NCI-H1694 treated with DMSO at 0.1 percent for 48 hours (cell line): ENCODE measurements around the gene ASH1L.
"Not testable (repeated sequence)": the region's sequence is repeated elsewhere in the genome, so short reads cannot be mapped to it uniquely, and the experiment has no call there.

Experiments used
- DNase-seq: peaks from one replicate; lab custom pipeline; 2025; lab: John Stamatoyannopoulos, UW

ASH1L gene

GRCh38 chr1:155488419-155488818 is 74.2 kb downstream of the ASH1L start:
- DNase-seq, result not testable (repeated sequence)

GRCh38 chr1:155487541-155487940 is 75.1 kb downstream of the ASH1L start:
- DNase-seq, result no peak

GRCh38 chr1:155486952-155487351 is 75.7 kb downstream of the ASH1L start:
- DNase-seq, result not testable (repeated sequence)

DNA sequence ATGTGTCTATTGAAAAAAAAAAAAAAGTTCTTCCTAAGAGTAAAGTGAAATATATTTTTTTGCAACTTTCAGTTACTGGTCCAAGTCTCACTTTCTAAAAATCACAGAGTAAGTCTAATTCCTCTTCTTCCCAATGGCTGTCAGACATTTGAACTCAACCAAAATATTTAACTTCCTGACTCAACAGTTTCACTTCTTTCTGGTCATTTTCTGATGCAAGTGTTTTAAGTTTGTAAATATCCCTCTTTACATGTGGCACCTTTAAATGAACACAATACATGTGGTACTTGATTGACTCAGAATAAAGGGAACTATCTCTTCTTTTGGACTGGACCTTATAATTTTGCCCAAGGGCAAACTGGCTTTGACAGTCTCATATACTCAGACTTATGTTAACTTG is 76.7 kb downstream of the ASH1L start:
- no peak for DNase-seq

GRCh38 chr1:155485222-155485621 is 77.4 kb downstream of the ASH1L start:
- no peak for DNase-seq

DNA sequence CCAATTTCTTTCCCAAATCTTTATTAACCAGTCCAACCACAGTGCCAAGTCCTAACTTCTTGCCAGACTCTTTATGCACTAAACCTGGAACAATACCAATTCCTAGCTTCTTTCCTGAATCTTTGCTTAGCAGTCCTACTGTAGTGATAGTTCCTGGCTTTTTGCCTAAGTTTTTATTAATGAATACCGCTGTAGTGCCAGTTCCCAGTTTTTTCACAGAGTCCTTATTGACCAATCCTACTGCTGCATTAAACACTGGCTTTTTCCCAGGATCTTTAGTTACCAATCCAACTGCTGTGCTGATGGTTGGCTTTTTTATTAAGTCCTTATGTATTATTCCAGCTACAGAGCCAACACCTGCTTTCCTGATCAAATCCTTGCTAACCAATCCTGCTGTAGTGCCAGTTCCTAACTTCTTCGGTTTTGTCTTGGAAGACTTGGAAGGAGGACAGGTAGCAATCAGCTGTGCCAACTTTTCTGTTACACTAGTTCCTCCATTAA is 80.8 kb downstream of the ASH1L start:
- DNase-seq, result no peak

DNA sequence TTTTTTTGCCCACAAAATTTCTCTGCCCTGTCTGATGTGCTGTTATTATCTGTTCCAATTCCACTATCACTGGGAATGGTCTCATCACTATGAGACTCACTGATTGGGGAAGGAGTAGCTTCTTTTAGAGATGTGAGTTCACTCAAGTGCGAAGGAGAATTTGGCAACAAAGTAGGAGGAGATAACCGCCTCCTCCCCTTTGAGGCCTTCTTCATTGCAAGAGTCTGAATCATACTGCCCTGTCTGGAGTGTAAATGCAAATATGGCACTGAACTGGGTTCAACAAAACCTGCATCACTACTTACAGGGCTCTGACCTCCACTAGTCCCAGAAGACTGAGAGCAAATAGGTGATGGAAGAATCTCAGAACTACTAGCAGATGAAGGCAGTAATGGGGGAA is 83.4 kb downstream of the ASH1L start:
- DNase-seq, result no peak

DNA sequence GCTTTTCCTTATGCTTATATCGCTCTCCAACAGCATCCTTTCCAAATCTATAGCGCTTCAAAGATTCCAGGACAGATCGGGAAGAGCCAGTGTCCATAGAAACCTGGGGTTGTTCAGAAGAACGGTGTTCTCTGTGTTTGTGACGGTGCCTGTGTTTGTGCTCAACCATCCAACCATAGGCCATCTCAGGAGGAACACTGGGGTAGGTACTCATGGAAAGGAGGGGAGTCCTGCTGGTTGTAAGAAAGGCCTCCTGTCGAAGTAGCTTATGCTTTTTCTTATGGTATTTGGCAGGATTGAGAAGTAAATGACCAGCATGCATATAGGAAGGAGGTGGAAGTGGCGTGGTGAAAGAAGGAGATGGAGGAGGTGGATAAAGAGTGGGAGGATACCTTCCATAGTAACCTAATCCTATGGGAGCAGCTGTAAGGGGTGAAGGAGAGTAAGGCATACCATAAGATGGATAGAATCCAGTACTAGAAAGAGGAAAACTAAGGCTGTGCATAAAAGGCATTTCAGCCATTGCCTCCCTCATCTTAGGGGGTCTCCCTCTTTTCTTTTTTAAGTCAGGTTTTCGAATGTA is 84.2 kb downstream of the ASH1L start:
- no peak for DNase-seq

GRCh38 chr1:155474146-155474545 is 88.5 kb downstream of the ASH1L start:
- DNase-seq, result no peak

- no peak for DNase-seq
Observed at GRCh38 chr1:155473151-155473821, 89.3 kb downstream of the ASH1L start.

DNA sequence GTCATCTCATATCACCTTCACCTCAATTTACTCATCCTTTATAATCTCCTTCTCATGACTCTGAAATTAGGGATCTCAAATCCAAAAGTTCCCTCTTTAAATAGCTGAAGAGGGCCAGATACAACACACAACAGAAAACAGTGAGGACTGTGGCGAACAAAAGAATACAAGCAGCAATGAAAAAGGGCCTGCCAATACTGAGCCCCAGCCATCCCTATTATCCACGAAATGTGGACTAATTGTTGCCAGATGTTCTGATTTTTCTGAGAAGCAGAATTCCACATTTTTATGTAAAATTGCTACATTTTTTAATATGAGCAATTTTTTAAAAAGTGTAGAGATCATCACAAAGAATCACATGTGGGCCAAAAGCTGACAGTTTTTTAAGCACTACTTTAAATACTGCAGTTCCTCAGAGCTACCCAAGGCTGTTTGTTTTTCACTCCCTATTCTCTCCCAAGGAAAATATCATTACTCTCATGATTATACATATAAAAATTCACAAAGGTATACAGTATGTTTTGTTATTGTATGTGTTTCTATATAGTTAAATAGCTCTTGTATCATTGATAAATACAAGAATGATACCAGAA is 90.0 kb downstream of the ASH1L start:
- DNase-seq, result no peak

- DNase-seq, result no peak
Observed at GRCh38 chr1:155471891-155472290, 90.7 kb downstream of the ASH1L start.

GRCh38 chr1:155471026-155471425 is 91.6 kb downstream of the ASH1L start:
- DNase-seq, result no peak

DNA sequence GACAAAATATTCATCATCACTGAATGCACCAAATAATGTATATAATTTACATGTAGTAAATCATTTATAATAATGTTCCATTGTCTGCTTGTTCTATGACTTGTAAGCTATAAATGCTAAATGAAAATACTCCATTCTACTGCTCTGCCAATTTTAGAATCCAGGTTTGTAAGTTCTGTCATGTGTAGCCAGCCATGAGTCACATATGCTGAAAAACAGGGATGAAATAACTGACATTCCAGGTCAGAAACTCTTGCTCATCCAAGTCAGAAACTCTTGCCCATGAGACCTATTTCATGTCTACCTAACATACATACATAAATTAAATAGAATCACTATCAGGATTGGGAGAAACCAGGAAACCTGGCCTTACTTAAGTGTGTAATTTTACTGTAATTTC is 95.6 kb downstream of the ASH1L start:
- DNase-seq, result no peak

GRCh38 chr1:155466617-155466972 is 96.0 kb downstream of the ASH1L start:
- no peak for DNase-seq

DNA sequence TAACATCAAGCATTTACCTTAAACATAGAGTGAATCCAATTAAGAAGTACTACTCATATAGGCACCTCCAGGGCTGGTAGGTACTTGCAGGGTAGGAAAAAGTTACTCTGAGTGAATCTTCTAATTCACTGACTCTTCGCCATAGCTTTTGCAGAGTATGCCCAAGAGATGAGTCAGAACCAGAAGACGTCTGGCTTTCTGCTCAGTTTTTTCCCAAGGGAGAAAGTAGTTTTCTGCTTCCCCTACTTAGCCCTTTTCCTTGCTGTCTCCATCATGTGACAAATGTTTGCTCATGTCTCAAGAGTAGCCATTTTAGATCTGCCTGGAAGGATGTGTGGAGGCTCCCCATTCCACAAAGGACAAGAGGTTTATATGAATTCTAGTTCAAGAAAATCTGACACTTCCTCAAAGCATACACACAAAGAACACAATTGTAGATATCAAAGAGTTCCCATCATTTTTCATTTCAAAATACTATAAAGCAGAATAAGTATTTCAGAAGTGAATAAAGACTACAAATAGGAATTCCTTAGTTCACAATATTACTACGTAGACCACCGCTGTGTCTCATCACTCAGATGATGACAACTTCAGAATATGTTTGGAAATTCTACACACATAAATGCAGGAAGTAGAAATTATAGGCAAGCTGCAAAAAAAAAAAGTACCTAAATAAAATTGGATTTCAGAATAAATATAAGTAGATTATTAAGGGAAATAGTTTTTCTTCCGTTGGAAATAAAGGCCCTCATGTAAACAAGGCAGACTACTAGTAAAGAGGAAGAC is 98.5 kb downstream of the ASH1L start:
- DNase-seq, result no peak

DNA sequence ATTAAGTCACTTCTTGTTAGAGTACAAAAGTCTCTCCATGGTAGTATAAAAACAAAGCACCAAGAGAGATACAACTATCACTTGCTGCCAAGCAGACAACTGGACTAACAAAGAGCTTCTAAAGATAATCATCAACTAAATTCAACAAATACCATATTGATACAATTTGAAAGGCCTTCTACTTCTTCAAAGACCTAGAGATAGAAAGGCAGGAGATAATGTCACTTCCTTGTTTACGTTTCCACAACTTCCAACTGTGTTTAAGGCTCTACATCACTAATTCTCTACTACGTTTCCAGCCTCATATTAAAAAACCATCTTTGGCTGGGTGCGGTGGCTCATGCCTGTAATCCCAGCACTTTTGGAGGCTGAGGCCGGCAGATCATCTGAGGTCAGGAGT is 104.5 kb downstream of the ASH1L start:
- DNase-seq, result no peak

DNA sequence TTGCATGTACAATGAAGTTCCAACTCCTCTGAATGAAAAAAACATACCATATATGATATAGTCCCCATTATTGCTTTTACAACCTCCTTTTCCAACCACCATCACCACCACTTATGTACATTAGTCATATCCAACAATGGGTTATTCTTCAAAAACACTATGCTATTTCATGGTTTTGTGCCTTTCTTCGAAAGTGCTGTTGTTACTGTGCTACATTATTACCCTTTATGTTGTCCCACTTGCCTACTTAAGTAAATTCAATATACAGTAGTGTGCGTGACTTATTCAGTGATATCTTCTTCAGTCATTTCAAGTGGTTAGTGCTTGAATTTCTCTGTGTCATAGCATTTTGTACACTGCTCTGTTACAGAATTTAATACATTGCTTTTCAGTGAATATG is 105.3 kb downstream of the ASH1L start:
- no peak for DNase-seq

DNA sequence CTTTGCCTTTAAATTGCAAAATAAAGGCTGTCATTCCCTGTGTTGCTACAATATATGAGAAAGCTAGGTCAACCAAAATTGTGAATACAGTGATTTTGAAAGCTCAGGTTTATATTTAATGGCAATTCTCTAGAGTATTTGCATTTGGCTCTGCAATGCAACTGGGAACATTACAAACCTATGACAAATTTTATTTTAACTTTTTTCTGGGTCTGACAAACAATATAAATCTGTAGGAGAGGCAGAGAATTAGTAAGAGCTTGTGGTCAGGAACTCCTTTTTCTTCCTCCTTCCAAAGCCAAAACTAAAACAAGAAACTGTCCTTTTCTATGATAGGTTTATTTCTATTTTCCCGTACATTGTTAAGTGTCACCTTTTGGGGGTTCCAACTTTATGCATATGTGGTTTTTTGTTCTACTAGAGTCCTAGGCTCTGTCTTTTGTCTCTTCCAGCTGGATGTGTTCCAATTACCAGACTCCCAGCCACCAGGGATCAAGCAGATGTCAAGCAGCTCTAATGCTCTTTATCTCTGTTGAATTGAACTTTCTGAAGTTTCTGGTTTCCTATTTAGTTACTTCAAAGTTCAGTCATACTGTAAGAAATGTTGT is 106.9 kb downstream of the ASH1L start:
- peak; percentile 25 for DNase-seq

- DNase-seq, result no peak
Observed at GRCh38 chr1:155454096-155454495, 108.5 kb downstream of the ASH1L start.

DNA sequence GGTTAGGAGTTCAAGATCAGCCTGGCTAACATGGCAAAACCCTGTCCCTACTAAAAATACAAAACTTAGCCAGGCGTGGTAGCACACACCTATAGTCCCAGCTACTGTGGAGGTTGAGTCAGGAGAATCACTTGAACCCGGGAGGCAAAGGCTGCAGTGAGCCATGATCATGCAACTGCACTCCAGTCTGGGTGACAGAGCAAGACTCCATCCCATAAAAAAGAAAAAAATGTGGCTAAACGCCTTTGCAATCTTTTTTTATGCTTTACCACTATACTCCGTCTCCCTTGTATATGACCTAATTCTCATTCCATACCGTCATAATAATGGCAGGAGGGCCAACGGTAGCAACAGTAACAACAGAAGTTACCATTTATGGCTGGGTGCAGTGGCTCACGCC is 109.5 kb downstream of the ASH1L start:
- no peak for DNase-seq

- DNase-seq, result no peak
Observed at GRCh38 chr1:155451199-155451598, 111.4 kb downstream of the ASH1L start.
